Right renal cortex interstitium (tissue), 3 donors: ENCODE data around the gene TMC4. TPM values are rescaled to one million over a fixed set of nuclear protein-coding genes. Genes with fewer than 3 reads are reported as not detected.
A peak's percentile ranks its signal among the peaks of the same experiment; 100 is the strongest.
"Not testable (repeated sequence)": the region's sequence is repeated elsewhere in the genome, so short reads cannot be mapped to it uniquely, and the experiment has no call there.

Source experiments
- DNase-seq, 3 donors: peaks; one replicate each; pipeline ENCODE4 v3.0.0-alpha.2; 2013; ENCODE audit warnings: low read depth in 3 of 3, low spot score in 2 of 3
- polyA plus RNA-seq, 3 donors: library from polyadenylated mRNA; unstranded; fragments of 120-200 nt; gene quantifications; one replicate each; pipeline ENCODE4 v1.2.1, GENCODE V29; 2013; ENCODE audit not compliant: insufficient read length in 3 of 3

The TMC4 gene, protein sequence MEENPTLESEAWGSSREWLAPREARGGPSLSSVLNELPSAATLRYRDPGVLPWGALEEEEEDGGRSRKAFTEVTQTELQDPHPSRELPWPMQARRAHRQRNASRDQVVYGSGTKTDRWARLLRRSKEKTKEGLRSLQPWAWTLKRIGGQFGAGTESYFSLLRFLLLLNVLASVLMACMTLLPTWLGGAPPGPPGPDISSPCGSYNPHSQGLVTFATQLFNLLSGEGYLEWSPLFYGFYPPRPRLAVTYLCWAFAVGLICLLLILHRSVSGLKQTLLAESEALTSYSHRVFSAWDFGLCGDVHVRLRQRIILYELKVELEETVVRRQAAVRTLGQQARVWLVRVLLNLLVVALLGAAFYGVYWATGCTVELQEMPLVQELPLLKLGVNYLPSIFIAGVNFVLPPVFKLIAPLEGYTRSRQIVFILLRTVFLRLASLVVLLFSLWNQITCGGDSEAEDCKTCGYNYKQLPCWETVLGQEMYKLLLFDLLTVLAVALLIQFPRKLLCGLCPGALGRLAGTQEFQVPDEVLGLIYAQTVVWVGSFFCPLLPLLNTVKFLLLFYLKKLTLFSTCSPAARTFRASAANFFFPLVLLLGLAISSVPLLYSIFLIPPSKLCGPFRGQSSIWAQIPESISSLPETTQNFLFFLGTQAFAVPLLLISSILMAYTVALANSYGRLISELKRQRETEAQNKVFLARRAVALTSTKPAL
- 10 to 100 TPM; 23.0 to 33.2 (median 25.3) TPM for polyA plus RNA-seq

- DNase-seq = no peak
Observed at GRCh38 chr19:54172471-54173358, at the start of gene TMC4. TMC4 (minus strand) TSS chr19:54173160; CDS start chr19:54173117, 43 bp downstream.

- DNase-seq = not testable (repeated sequence)
Observed at GRCh38 chr19:54221947-54222346, 49.0 kb upstream of the TMC4 start.

DNA sequence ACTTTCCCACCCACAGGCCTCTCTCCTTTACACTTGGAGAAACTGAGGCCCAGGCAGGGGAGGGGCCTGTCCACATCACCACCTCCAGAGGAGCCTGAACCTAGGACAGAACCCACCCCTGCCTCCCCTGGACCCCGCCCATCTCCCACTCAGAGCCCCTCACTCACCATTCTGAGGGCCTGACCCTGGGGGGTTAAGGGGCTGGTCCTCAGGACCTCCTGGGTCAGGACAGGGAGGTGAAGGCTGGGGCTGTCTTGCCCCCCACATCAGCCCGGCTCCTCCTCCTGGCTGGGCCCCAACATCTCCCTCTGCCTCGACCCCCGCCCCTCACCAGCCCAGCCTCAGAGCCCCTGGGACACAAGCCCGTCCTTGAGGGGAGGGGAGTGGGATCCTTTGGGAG, 46.7 kb upstream of the TMC4 start:
- DNase-seq = not testable (repeated sequence)

GRCh38 chr19:54218960-54219661, 46.2 kb upstream of the TMC4 start:
- DNase-seq = no peak

GRCh38 chr19:54218259-54218658, 45.3 kb upstream of the TMC4 start:
- no peak for DNase-seq

- DNase-seq = not testable (repeated sequence)
Observed at GRCh38 chr19:54217517-54218247, 44.7 kb upstream of the TMC4 start.

- no peak for DNase-seq
Observed at GRCh38 chr19:54216869-54217268, 43.9 kb upstream of the TMC4 start.

DNA sequence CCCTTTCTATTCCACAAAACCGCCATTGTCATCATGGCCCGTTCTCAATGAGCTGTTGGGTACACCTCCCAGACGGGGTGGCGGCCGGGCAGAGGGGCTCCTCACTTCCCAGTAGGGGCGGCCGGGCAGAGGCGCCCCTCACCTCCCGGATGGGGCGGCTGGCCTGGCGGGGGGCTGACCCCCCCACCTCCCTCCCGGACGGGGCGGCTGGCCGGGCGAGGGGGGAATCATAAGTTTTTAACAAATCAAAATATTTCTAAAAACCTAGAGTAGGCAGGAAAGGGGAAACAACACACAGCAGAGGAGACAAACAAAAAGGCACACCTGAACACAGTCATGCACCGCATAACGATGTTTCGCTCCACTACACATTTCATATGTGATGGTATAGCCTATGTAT, 41.8 kb upstream of the TMC4 start:
- not testable (repeated sequence) for DNase-seq

DNA sequence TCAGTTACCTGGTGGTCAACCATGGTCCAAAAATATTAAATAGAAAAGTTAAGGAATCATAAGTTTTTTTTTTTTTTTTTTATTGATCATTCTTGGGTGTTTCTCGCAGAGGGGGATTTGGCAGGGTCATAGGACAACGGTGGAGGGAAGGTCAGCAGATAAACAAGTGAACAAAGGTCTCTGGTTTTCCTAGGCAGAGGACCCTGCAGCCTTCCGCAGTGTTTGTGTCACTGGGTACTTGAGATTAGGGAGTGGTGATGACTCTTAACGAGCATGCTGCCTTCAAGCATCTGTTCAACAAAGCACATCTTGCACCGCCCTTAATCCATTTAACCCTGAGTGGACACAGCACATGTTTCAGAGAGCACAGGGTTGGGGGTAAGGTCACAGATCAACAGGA, 41.3 kb upstream of the TMC4 start:
- DNase-seq = not testable (repeated sequence)

- no peak for DNase-seq
Observed at GRCh38 chr19:54211235-54211634, 38.3 kb upstream of the TMC4 start.

DNA sequence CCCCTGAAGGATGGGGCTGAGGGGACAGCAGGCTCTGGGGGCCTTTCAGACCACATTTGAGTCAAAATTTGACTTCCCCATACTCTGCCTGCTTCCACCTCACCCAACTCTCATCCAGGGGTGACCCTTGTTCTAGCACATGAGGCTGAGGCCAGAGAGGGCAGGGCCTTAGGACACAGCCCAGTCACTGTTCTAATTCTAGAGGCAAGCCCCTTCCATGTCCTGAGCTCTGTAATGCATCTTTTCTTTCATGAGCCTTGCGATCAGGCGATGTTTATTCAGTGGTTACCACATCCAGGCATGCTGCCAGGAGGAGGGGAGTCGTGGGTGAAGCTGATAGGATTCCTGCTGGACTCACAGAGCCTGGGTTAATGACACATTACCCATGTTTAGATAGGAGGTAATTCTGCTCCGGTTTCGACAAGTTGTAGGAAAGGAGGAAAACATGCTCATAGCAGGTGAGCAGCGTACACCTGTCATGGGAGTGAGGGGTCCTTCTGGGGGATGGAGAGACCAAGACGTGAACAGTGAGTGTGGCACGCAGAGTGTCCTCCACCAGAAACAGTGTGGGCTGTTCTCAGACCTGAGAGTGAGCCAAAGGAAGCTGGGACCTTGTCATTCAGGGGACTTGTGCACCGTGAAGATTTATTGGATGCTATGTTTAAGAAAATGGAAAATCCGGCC, 37.0 kb upstream of the TMC4 start:
- peak in 2 of 3 donors; percentile 72 to 87 for DNase-seq

GRCh38 chr19:54209058-54209810, 36.3 kb upstream of the TMC4 start:
- DNase-seq = no peak

DNA sequence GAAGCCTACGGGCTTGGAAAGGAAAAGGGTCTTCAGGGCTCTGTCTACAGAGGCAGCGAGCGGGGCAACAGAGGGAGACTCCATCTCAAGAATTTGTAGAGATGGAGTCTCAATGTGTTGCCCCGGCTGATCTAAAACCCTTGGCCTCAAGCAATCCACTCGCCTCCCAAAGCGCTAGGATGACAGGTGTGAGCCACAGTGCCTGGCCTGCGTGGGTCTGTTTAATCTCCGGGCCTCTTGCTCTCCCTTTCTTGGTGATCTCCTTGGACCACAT, 35.8 kb upstream of the TMC4 start:
- no peak for DNase-seq

- no peak for DNase-seq
Observed at GRCh38 chr19:54207983-54208783, 35.2 kb upstream of the TMC4 start.

DNA sequence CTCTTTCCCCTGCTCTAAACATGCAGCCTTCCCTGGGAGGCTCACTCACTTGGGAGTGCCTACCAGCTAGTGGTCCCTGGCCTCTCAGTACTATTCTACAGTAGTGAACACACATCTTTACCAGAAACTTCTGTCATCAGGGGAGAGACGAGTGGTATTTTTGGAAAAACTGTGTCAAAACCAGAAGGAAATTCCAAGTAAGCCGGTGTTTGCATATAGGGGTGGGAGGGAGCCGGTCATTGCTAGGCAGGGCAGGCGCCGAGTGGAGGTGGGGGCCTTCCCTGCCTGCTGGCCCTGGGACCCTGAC, 34.7 kb upstream of the TMC4 start:
- DNase-seq = no peak

- not testable (repeated sequence) for DNase-seq
Observed at GRCh38 chr19:54207193-54207592, 34.2 kb upstream of the TMC4 start.

DNA sequence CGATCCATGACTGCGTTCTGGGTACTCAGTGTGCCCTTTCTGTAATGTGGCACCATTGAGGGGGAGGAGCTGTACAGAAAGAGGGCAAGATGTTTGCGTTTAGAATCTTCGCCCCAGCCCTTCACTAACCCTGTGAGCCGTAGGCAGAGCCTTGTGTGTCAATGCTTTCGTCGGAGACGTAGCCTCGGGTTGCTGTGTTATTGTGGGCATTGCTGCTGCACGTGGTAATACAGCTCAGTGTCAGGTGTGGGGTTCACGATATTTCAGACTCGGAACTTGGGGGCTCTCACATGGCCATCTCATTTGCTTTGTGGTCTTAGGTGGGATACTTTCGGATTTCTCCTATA, 33.8 kb upstream of the TMC4 start:
- no peak for DNase-seq
